Esophagus squamous epithelium (tissue), 4 donors: ENCODE measurements around the gene PKIG.

Experiments
- CTCF ChIP-seq, 6 experiments: fragments of 450-650 bp in 4 of 6; fragments of 200-600 bp in 2 of 6; sonication (generic) in 2 of 6; IDR thresholded peaks; one replicate each; pipeline ENCODE4 v1.5.1; 2016 to 2019; ENCODE audit warnings: antibody characterized with exemption in 6 of 6, mild to moderate bottlenecking in 4 of 6, moderate library complexity in 4 of 6
- POLR2A ChIP-seq, 4 donors: fragments of 450-650 bp; IDR thresholded peaks; one replicate each; pipeline ENCODE4 v1.6.1; 2017; ENCODE audit warnings: antibody characterized with exemption in 4 of 4, mild to moderate bottlenecking in 4 of 4, moderate library complexity in 3 of 4

DNA sequence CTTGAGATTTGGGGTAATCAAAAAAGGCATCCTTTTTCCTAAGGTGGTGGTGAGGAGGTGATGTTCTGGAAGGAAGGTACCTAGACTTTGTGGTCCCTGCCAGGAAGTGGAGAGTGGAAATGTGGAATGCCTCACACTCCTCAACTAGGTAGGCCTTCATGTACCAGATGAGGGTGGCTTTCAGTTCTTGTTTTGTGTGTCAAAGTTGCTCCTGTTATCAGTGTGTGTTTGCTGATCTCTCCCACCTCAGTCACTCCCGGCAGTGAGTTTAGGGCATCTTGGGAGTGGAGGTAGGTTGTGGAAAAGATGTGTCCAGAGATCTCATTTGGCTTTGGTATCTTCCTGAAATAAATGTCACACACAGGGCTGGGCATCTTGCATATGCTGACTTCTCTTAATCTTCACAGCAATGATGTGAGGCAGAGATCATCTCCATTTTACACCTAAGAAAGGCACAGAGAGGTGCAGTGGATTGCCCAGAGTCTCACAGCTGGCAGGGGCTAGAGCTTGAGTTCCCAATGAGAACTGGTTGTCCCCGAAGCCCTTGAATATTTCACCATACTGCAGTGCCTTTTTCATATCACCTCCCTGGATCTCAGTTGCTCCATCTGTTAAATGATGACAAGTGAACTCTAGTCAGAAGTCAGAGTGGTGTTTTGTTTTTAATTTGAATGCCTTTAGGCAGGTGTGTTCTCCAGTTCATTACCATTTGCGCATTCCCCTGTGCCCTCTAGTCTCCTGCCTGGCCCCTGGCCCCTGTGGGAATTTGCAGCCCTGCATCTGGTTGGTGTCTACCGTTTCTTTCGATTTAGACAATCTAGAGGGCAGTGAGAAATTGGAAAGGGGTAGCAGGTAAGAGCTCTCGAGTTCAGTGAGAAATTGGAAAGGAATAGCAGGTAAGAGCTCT, 2.9 kb downstream of the PKIG start:
- TF ChIP-seq CTCF (IDR thresholded peaks at IDR 0.05) (no peak), POLR2A (IDR thresholded peaks at IDR 0.05) (no peak)
